Calu3 (cell line): ENCODE data around the gene UCN3. TPM values are rescaled to one million over a fixed set of nuclear protein-coding genes. Genes with fewer than 3 reads are reported as not detected.

Source experiments
- BruUV-seq: library from RNA; stranded (reverse); fragments of 400-500 nt; replicated peaks from 2 replicates; lab custom pipeline; 2021; lab: Mats Ljungman, UMichigan
- CTCF ChIA-PET: fragments of 300-600 bp; sonication (Branson Sonifier 250); formaldehyde crosslinking; loops from one replicate; lab custom pipeline; 2022; ENCODE audit warnings: antibody characterized with exemption; lab: Charles Lee
- DNase-seq: peaks from one replicate; pipeline ENCODE4 v3.0.0; 2022
- H3K27ac Mint-ChIP-seq: one replicate; pipeline ENCODE4 v1.8.0; 2022; ENCODE audit warnings: mixed read lengths; ENCODE audit not compliant: unreplicated experiment
- H3K27me3 Mint-ChIP-seq: one replicate; pipeline ENCODE4 v1.8.0; 2022; ENCODE audit warnings: mixed read lengths; ENCODE audit not compliant: unreplicated experiment
- H3K36me3 Mint-ChIP-seq: one replicate; pipeline ENCODE4 v1.8.0; 2022; ENCODE audit warnings: mild to moderate bottlenecking, moderate library complexity, mixed read lengths; ENCODE audit not compliant: insufficient read depth, unreplicated experiment
- H3K4me1 Mint-ChIP-seq: one replicate; pipeline ENCODE4 v1.8.0; 2022; ENCODE audit warnings: mild to moderate bottlenecking, low read depth, mixed read lengths; ENCODE audit not compliant: unreplicated experiment
- H3K4me3 Mint-ChIP-seq: one replicate; pipeline ENCODE4 v1.8.0; 2022; ENCODE audit warnings: mild to moderate bottlenecking, low read depth, moderate library complexity, mixed read lengths; ENCODE audit not compliant: unreplicated experiment
- H3K9me3 Mint-ChIP-seq: one replicate; pipeline ENCODE4 v1.8.0; 2022; ENCODE audit warnings: low read depth, mixed read lengths; ENCODE audit not compliant: unreplicated experiment
- intact Hi-C: fragments of 100-400 bp; cut with micrococcal nuclease; formaldehyde crosslinking; loops from one replicate; pipeline ENCODE4 v1.10.0; 2022; ENCODE audit not compliant: unreplicated experiment
- total RNA-seq: library from RNA; stranded (reverse); gene quantifications from 2 replicates; pipeline ENCODE4 v1.2.3, GENCODE V29; 2022
- TF ChIP-seq, protein P1 (sequence below): fragments of 200-600 bp; IDR thresholded peaks from one replicate; pipeline ENCODE4 v1.8.0; 2022; ENCODE audit warnings: antibody characterized with exemption; ENCODE audit not compliant: unreplicated experiment

Gene UCN3
- total RNA-seq, 1 experiment from 2014 or later: not detected

- CTCF ChIA-PET: no interaction called here
- H3K4me3 Mint-ChIP-seq: no peak overlapping the region
- no peaks in the 10 kb centered on the region for H3K9me3 Mint-ChIP-seq
- H3K27ac Mint-ChIP-seq: no peak overlapping the region
- BruUV-seq: no TSS peak
- intact Hi-C loops: no loop called here
- H3K4me1 Mint-ChIP-seq: no peaks in the 10 kb centered on the region
- no peaks in the 10 kb centered on the region for H3K36me3 Mint-ChIP-seq
- no peaks in the 10 kb centered on the region for H3K27me3 Mint-ChIP-seq
- TF ChIP-seq, protein P1, sequence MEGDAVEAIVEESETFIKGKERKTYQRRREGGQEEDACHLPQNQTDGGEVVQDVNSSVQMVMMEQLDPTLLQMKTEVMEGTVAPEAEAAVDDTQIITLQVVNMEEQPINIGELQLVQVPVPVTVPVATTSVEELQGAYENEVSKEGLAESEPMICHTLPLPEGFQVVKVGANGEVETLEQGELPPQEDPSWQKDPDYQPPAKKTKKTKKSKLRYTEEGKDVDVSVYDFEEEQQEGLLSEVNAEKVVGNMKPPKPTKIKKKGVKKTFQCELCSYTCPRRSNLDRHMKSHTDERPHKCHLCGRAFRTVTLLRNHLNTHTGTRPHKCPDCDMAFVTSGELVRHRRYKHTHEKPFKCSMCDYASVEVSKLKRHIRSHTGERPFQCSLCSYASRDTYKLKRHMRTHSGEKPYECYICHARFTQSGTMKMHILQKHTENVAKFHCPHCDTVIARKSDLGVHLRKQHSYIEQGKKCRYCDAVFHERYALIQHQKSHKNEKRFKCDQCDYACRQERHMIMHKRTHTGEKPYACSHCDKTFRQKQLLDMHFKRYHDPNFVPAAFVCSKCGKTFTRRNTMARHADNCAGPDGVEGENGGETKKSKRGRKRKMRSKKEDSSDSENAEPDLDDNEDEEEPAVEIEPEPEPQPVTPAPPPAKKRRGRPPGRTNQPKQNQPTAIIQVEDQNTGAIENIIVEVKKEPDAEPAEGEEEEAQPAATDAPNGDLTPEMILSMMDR: no peak
- no peak for DNase-seq
Measured at GRCh38 chr10:5355594-5356301, 9.0 kb upstream of the UCN3 start.

- BruUV-seq: no TSS peak
- TF ChIP-seq, protein P1: no peak
- Mint-ChIP-seq H3K4me3 (no peak overlapping the region), H3K27ac (no peak overlapping the region), H3K9me3 (no peaks in the 10 kb centered on the region), H3K4me1 (no peaks in the 10 kb centered on the region), H3K27me3 (peaks cover 1% of the 10 kb centered on the region), H3K36me3 (no peaks in the 10 kb centered on the region)
- intact Hi-C loops: no loop called here
- no peak for DNase-seq
- CTCF ChIA-PET: no interaction called here
Measured at GRCh38 chr10:5356302-5356763, 8.4 kb upstream of the UCN3 start.

DNA sequence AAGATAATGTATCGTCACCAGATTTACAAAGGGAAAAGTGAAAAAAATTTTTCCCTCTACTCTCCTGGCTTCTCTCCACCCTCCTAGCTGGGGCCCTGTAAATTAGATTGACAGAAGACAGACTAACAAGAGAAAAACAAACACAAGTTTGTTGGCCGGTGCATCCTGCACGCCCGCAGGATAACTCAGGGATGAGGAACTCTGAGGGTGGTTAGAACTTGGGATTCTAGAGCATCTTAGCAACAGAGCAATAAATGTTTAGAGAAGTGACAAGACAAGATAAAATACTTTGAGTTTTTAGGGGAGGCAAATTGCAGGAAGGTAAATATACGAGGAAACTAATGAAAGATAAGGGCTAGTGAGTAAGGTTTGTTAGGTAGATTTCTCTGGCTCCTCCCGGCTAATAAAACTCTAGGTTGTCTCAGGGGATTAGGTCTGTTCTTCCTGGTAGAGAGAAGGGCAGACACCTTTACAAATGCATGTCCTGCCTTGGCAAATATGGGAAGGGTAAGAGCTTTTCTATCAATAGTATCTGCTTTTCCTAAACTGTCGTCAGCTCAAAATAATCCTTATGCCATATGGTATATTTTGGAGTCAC lies 4.3 kb upstream of the UCN3 start:
- Mint-ChIP-seq H3K27me3 (peaks cover 30% of the 10 kb centered on the region), H3K36me3 (no peaks in the 10 kb centered on the region), H3K27ac (no peak overlapping the region), H3K4me1 (peaks cover 12% of the 10 kb centered on the region), H3K4me3 (no peak overlapping the region), H3K9me3 (no peaks in the 10 kb centered on the region)
- BruUV-seq: no TSS peak
- CTCF ChIA-PET: no interaction called here
- TF ChIP-seq, protein P1: no peak
- intact Hi-C loops: no loop called here
- no peak for DNase-seq

DNA sequence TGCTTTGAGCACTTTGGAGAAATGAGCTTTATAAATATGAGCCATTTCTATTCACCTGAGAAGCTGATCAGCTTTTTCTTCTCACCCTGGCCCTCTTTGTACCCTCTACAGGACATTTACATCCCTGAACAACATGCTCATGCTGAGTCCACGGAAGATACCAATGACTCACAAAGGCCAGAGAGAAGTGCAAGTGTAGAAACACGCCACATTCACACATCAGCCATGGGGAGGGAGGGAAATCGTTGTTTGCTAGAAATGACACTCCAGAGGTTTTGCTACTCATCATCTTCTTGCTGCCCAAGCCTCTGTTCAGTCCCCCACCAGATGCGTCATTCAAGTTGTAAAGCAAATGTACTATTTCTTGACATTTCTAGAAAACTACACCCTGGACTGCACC lies 2.8 kb upstream of the UCN3 start:
- no TSS peak for BruUV-seq
- intact Hi-C loops: no loop called here
- H3K27me3 Mint-ChIP-seq: peaks cover 45% of the 10 kb centered on the region

More for the DNA sequence above, 2.8 kb upstream of the UCN3 start:
- CTCF ChIA-PET: no interaction called here
- Mint-ChIP-seq H3K9me3 (no peaks in the 10 kb centered on the region), H3K27ac (no peak overlapping the region), H3K4me1 (peaks cover 12% of the 10 kb centered on the region), H3K4me3 (no peak overlapping the region), H3K36me3 (no peaks in the 10 kb centered on the region)
- no peak for DNase-seq
- TF ChIP-seq, protein P1: no peak
